ENCODE results near the gene SELENBP1. TPM values are rescaled to one million over a fixed set of nuclear protein-coding genes. Genes with fewer than 3 reads are reported as not detected.
A peak's percentile ranks its signal among the peaks of the same experiment; 100 is the strongest.
"Not testable (repeated sequence)": the region's sequence is repeated elsewhere in the genome, so short reads cannot be mapped to it uniquely, and the experiment has no call there.

Gene SELENBP1
- total and polyA plus RNA-seq, 2 experiments from 2014 or later, result 63.9 to 86.4 TPM

GRCh38 chr1:151361883-151362282 lies 10.6 kb downstream of the SELENBP1 start:
- H4K20me1 ChIP-seq (ENCODE audit: insufficient read depth, poor library complexity, severe bottlenecking), result no peaks in the 10 kb centered on the region
- H3K36me3 ChIP-seq (replicated peaks; ENCODE audit: insufficient read depth, low read depth), result no peaks in the 10 kb centered on the region
- no peak for DNase-seq (ENCODE audit: low spot score)
- no peak overlapping the region for H3K4me2 ChIP-seq
- no peaks in the 10 kb centered on the region for H3K9me2 ChIP-seq (replicated peaks; ENCODE audit: insufficient read depth)
- H3K27me3 ChIP-seq, result no peaks in the 10 kb centered on the region
- no peaks in the 10 kb centered on the region for H3K79me2 ChIP-seq
- H3K4me3 ChIP-seq, result no peak overlapping the region
- H3K27ac ChIP-seq, result no peak overlapping the region
- no peaks in the 10 kb centered on the region for H3K9me3 ChIP-seq (ENCODE audit: low read depth)
- H2AFZ ChIP-seq, result no peak overlapping the region
- H3K4me1 ChIP-seq (ENCODE audit: insufficient read depth), result no peaks in the 10 kb centered on the region
- TF ChIP-seq EZH2phosphoT487 (IDR thresholded peaks at IDR 0.05; ENCODE audit: low read depth, severe bottlenecking, unreplicated experiment) (no peak), CTCF (IDR thresholded peaks at IDR 0.05; ENCODE audit: poor library complexity) (no peak), EZH2 (IDR thresholded peaks at IDR 0.05; ENCODE audit: borderline replicate concordance) (no peak)

- no peak overlapping the region for H3K4me2 ChIP-seq
- no peaks in the 10 kb centered on the region for H3K9me2 ChIP-seq (replicated peaks; ENCODE audit: insufficient read depth)
- no peaks in the 10 kb centered on the region for H3K4me1 ChIP-seq (ENCODE audit: insufficient read depth)
- H3K27ac ChIP-seq, result no peak overlapping the region
- no peak for TF ChIP-seq EZH2 (IDR thresholded peaks at IDR 0.05; ENCODE audit: borderline replicate concordance)
- TF ChIP-seq EZH2phosphoT487 (IDR thresholded peaks at IDR 0.05; ENCODE audit: low read depth, severe bottlenecking, unreplicated experiment), result no peak
- TF ChIP-seq CTCF (IDR thresholded peaks at IDR 0.05; ENCODE audit: poor library complexity), result no peak
- no peak overlapping the region for H3K4me3 ChIP-seq
- H3K27me3 ChIP-seq, result no peaks in the 10 kb centered on the region
- H4K20me1 ChIP-seq (ENCODE audit: insufficient read depth, poor library complexity, severe bottlenecking), result no peaks in the 10 kb centered on the region
- no peaks in the 10 kb centered on the region for H3K36me3 ChIP-seq (replicated peaks; ENCODE audit: insufficient read depth, low read depth)
- H3K9me3 ChIP-seq (ENCODE audit: low read depth), result no peaks in the 10 kb centered on the region
- H2AFZ ChIP-seq, result no peak overlapping the region
- DNase-seq (ENCODE audit: low spot score), result peak; percentile 3
- WGBS (ENCODE audit: low lambda C conversion rate, missing lambda C conversion rate), result 43% methylated on average over 2 of the region's 2 CpGs
- no peaks in the 10 kb centered on the region for H3K79me2 ChIP-seq
Observed at GRCh38 chr1:151356696-151357095, 15.8 kb downstream of the SELENBP1 start.

GRCh38 chr1:151352021-151352718 lies 20.3 kb downstream of the SELENBP1 start:
- peak; percentile 40 for DNase-seq (ENCODE audit: low spot score)
- Histone ChIP-seq H3K36me3 (replicated peaks; ENCODE audit: insufficient read depth, low read depth) (no peaks in the 10 kb centered on the region), H3K27ac (no peak overlapping the region), H2AFZ (no peak overlapping the region), H3K79me2 (no peaks in the 10 kb centered on the region), H3K4me3 (no peak overlapping the region), H3K9me3 (ENCODE audit: low read depth) (no peaks in the 10 kb centered on the region), H3K4me2 (no peak overlapping the region), H3K9me2 (replicated peaks; ENCODE audit: insufficient read depth) (no peaks in the 10 kb centered on the region), H4K20me1 (ENCODE audit: insufficient read depth, poor library complexity, severe bottlenecking) (no peaks in the 10 kb centered on the region), H3K4me1 (ENCODE audit: insufficient read depth) (no peaks in the 10 kb centered on the region), H3K27me3 (no peaks in the 10 kb centered on the region)
- 93% methylated on average over 6 of the region's 6 CpGs for WGBS (ENCODE audit: low lambda C conversion rate, missing lambda C conversion rate)
- TF ChIP-seq CTCF (IDR thresholded peaks at IDR 0.05; ENCODE audit: poor library complexity) (no peak), EZH2 (IDR thresholded peaks at IDR 0.05; ENCODE audit: borderline replicate concordance) (no peak), EZH2phosphoT487 (IDR thresholded peaks at IDR 0.05; ENCODE audit: low read depth, severe bottlenecking, unreplicated experiment) (no peak)

GRCh38 chr1:151350323-151350722 lies 22.2 kb downstream of the SELENBP1 start:
- DNase-seq (ENCODE audit: low spot score); H2AFZ ChIP-seq; H3K9me3 ChIP-seq (ENCODE audit: low read depth); H3K79me2 ChIP-seq; H3K4me1 ChIP-seq (ENCODE audit: insufficient read depth); H4K20me1 ChIP-seq (ENCODE audit: insufficient read depth, poor library complexity, severe bottlenecking); H3K4me2 ChIP-seq; H3K27me3 ChIP-seq; H3K9me2 ChIP-seq (replicated peaks; ENCODE audit: insufficient read depth); H3K27ac ChIP-seq; H3K4me3 ChIP-seq; H3K36me3 ChIP-seq (replicated peaks; ENCODE audit: insufficient read depth, low read depth): not testable (repeated sequence)
- 80% methylated on average over 9 of the region's 9 CpGs for WGBS (ENCODE audit: low lambda C conversion rate, missing lambda C conversion rate)

Data from hepatocyte (in vitro differentiated cells).